Measurements from ENCODE around the gene ATCAY. TPM values are rescaled to one million over a fixed set of nuclear protein-coding genes. Genes with fewer than 3 reads are reported as not detected.
"Not testable (repeated sequence)": the region's sequence is repeated elsewhere in the genome, so short reads cannot be mapped to it uniquely, and the experiment has no call there.

Gene ATCAY
- total RNA-seq, 4 donors from 2014 or later: not detected

DNA sequence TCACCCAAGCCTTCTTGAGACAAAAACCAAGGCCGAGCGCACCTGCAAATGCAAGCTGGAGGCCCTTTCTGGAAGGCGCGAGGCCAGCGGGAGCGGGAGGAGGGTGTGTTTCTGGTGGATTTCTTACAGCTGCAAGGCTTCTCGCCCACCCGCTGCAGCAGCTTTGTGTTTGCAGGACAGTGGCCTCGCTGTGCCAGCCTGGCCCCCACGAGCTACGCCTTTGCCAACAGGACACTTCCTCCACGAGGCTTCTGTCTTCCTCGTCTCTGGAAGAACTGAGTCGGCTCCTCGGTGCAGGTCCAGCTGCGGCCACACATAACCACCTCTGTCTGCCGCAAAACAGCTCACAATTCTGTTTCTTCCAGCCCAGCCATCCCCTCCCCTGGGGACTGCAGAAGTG, 10.1 kb downstream of the ATCAY start:
- intact Hi-C loops (cut with DNase I): no loop called here
- Histone ChIP-seq H3K27ac (no peak overlapping the region), H3K27me3 (peaks cover 0 to 4% (median 0%) of the 10 kb centered on the region in 4 donors), H3K4me1 (no peaks in the 10 kb centered on the region), H3K9me3 (no peaks in the 10 kb centered on the region), H3K36me3 (no peaks in the 10 kb centered on the region), H3K4me3 (no peak overlapping the region)
- WGBS, 2 donors: 77 to 87% methylated on average over 15 of the region's 17 CpGs
- TF ChIP-seq, protein P1, sequence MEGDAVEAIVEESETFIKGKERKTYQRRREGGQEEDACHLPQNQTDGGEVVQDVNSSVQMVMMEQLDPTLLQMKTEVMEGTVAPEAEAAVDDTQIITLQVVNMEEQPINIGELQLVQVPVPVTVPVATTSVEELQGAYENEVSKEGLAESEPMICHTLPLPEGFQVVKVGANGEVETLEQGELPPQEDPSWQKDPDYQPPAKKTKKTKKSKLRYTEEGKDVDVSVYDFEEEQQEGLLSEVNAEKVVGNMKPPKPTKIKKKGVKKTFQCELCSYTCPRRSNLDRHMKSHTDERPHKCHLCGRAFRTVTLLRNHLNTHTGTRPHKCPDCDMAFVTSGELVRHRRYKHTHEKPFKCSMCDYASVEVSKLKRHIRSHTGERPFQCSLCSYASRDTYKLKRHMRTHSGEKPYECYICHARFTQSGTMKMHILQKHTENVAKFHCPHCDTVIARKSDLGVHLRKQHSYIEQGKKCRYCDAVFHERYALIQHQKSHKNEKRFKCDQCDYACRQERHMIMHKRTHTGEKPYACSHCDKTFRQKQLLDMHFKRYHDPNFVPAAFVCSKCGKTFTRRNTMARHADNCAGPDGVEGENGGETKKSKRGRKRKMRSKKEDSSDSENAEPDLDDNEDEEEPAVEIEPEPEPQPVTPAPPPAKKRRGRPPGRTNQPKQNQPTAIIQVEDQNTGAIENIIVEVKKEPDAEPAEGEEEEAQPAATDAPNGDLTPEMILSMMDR (IDR thresholded peaks at IDR 0.05): no peak
- no peak for TF ChIP-seq POLR2A (IDR thresholded peaks at IDR 0.05)
- no peak for DNase-seq

DNA sequence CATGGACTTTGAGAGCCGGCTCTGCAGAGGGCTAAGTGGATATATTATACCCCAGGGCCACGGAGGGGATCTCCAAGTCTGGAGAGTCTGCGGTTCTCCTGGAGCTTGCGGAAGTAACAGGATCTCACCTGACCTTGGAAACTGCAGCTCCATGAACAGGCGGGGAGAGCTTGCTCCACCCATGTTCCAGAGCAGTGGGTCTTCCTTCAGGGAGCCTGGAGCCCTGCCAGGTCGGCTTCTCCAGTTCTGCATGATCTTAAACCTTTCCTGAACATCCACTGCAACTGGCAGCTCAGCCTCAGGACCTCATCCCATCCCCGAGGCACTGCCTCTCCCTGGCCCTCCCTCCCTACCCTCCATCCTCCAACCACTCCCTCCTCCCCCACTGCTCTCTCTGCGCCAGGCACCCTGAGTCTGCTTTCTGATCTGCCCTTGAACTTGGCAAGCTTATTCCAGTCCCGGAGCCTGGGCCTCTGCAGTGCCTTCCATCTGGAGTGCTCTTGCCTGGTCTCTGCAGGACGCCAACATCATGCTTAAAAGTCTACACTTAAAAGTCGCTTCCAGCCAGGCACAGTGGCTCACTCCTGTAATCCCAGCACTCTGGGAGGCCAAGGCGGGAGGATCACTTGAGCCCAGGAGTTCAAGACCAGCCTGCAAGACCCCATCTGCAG, 13.2 kb downstream of the ATCAY start:
- intact Hi-C loops (cut with DNase I): no loop called here
- Histone ChIP-seq H3K27me3 (peaks cover 0 to 4% (median 0%) of the 10 kb centered on the region in 4 donors), H3K4me3 (no peak overlapping the region), H3K4me1 (no peaks in the 10 kb centered on the region), H3K36me3 (no peaks in the 10 kb centered on the region), H3K27ac (no peak overlapping the region), H3K9me3 (no peaks in the 10 kb centered on the region)
- WGBS, 2 donors: 44 to 50% methylated on average over 5 to 8 of the region's 12 CpGs
- DNase-seq: no peak
- no peak for TF ChIP-seq POLR2A (IDR thresholded peaks at IDR 0.05)
- TF ChIP-seq, protein P1 (IDR thresholded peaks at IDR 0.05): no peak

DNA sequence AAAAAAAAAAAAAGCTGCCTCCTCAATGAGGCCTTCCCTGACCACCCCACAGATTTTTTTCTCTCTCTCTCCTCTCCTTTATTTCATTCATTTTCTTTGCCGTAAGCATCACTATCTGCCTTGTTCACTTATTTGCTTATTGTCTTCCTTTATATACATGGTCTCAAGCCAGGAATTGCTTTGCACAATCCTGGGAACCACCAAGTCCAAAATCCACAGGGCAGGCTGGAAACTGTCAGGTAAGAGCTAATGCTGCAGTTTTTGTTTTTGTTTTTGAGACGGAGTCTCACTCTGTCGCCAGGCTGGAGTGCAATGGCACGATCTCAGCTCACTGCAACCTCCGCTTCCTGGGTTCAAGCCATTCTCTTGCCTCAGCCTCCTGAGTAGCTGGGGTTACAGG, 14.5 kb downstream of the ATCAY start:
- H3K9me3 ChIP-seq; DNase-seq; H3K4me3 ChIP-seq; H3K36me3 ChIP-seq; H3K4me1 ChIP-seq; H3K27me3 ChIP-seq; intact Hi-C loops (cut with DNase I); H3K27ac ChIP-seq: not testable (repeated sequence)
- 67 to 70% methylated on average over 5 of the region's 5 CpGs for WGBS, 2 donors

DNA sequence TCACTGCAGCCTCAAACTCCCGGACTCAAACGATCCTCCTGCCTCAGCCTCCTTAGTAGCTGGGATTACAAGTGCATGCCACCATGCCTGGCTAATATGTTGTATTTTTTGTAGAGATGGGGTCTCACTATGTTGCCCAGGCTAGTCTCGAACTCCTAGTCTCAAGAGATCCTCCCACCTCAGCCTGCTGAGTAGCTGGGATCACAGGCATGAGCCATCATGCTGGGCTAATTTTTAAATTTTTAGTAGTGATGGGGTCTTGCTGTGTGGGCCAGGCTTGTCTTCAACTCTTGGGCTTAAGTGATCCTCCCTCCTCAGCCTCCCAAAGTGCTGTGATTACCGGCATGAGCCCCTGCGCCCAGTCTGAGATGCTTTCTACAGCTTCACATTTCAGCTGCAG, 15.3 kb downstream of the ATCAY start:
- no peaks in the 10 kb centered on the region for H3K9me3 ChIP-seq
- TF ChIP-seq, protein P1 (IDR thresholded peaks at IDR 0.05): no peak
- TF ChIP-seq POLR2A (IDR thresholded peaks at IDR 0.05): no peak
- H3K27me3 ChIP-seq: peaks cover 0 to 4% (median 0%) of the 10 kb centered on the region in 4 donors
- no peak overlapping the region for H3K27ac ChIP-seq
- WGBS, 2 donors: 83 to 87% methylated on average over 5 of the region's 5 CpGs
- H3K4me1 ChIP-seq: peaks cover 0 to 7% (median 0%) of the 10 kb centered on the region in 3 donors
- no peak overlapping the region for H3K4me3 ChIP-seq
- no peak for DNase-seq
- H3K36me3 ChIP-seq: no peaks in the 10 kb centered on the region
- intact Hi-C loops (cut with DNase I): no loop called here

DNA sequence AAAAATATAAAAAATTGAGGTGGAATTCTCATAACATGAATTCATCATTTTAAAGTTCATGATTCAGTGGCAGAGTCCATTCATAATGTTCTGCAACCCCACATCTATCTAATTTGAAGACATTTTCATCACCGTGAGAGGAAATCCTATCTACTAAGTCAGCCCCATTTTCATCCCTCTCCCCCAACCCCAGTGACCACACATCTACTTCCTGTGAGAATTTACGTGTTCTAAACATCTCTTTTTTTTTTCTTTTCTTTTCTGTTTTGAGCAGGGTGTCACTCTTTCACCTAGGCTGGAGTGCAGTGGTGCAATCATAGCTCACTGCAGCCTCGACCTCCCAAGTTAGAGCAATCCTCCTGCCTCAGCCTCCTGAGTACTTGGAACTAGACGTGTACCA, 17.5 kb downstream of the ATCAY start:
- H3K27me3 ChIP-seq: peaks cover 0 to 15% (median 0%) of the 10 kb centered on the region in 4 donors
- 59 to 62% methylated on average over 4 of the region's 4 CpGs for WGBS, 2 donors
- H3K4me1 ChIP-seq: peaks cover 0 to 7% (median 0%) of the 10 kb centered on the region in 3 donors
- DNase-seq: no peak
- H3K4me3 ChIP-seq: no peak overlapping the region
- no peaks in the 10 kb centered on the region for H3K36me3 ChIP-seq
- no peaks in the 10 kb centered on the region for H3K9me3 ChIP-seq
- no peak for TF ChIP-seq POLR2A (IDR thresholded peaks at IDR 0.05)
- TF ChIP-seq, protein P1 (IDR thresholded peaks at IDR 0.05): no peak
- no peak overlapping the region for H3K27ac ChIP-seq
- intact Hi-C loops (cut with DNase I): no loop called here

All from esophagus squamous epithelium (tissue), 5 donors.